DOHH2 (cell line): Measurements from ENCODE around the gene BCL11B.

Experiments used
- CTCF ChIP-seq: fragments of 200-600 bp; sonication (generic); IDR thresholded peaks from one replicate; pipeline ENCODE4 v1.5.1; 2014; ENCODE audit warnings: antibody characterized with exemption, mild to moderate bottlenecking, low read depth, low read length; ENCODE audit not compliant: poor library complexity, severe bottlenecking
- EZH2phosphoT487 ChIP-seq: fragments of 200-600 bp; sonication (generic); IDR thresholded peaks from 2 replicates; pipeline ENCODE4 v1.6.1; 2017; ENCODE audit warnings: borderline replicate concordance, mild to moderate bottlenecking, antibody characterized with exemption, low read length, moderate library complexity, mixed read lengths

GRCh38 chr14:99208318-99208717 is 63.7 kb downstream of the BCL11B start:
- TF ChIP-seq CTCF (no peak), EZH2phosphoT487 (no peak)
